ENCODE data around the gene CCDC40. TPM values are rescaled to one million over a fixed set of nuclear protein-coding genes. Genes with fewer than 3 reads are reported as not detected.

Gene CCDC40, protein sequence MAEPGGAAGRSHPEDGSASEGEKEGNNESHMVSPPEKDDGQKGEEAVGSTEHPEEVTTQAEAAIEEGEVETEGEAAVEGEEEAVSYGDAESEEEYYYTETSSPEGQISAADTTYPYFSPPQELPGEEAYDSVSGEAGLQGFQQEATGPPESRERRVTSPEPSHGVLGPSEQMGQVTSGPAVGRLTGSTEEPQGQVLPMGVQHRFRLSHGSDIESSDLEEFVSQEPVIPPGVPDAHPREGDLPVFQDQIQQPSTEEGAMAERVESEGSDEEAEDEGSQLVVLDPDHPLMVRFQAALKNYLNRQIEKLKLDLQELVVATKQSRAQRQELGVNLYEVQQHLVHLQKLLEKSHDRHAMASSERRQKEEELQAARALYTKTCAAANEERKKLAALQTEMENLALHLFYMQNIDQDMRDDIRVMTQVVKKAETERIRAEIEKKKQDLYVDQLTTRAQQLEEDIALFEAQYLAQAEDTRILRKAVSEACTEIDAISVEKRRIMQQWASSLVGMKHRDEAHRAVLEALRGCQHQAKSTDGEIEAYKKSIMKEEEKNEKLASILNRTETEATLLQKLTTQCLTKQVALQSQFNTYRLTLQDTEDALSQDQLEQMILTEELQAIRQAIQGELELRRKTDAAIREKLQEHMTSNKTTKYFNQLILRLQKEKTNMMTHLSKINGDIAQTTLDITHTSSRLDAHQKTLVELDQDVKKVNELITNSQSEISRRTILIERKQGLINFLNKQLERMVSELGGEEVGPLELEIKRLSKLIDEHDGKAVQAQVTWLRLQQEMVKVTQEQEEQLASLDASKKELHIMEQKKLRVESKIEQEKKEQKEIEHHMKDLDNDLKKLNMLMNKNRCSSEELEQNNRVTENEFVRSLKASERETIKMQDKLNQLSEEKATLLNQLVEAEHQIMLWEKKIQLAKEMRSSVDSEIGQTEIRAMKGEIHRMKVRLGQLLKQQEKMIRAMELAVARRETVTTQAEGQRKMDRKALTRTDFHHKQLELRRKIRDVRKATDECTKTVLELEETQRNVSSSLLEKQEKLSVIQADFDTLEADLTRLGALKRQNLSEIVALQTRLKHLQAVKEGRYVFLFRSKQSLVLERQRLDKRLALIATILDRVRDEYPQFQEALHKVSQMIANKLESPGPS
- total RNA-seq: 4.6 and 5.5 TPM in 2 replicates

DNA sequence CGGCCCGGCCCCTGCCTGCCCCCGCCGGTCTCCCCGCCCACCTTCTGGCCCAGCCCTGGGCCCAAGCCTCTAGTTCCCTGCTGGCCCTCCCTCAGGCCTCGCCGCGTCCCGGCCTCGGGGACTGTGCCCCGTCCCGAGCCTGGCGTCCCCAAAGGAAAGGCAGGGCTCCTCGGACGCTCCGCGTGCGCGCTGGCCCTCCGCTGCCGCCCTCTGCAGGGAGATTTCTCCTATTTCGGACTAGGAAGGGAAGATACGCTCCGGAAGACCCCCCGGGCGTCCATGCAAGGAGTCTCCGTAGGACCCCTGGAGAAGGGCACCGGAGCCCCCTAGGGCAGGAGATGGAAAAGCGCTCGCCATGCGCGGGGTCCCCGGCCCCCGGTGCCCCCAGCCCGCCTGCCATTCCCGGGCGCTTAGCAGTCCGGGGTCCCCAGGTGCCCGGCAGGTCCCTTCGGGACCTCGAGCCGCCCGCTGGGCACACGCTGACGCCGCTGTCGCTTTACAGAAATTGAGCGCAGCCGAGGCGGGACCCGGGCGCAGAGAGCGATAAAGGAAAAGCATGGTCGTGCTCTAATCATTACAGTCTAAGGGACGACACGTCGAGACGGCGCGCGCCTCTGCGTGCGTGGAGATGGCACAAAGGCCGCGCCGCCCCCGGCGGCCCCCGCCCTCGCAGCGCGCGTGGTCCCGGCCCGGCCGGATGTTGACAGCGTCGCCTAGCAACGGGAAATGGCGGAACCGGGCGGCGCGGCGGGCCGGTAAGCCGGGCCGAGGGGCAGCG lies at the start of gene CCDC40:
CCDC40 (plus strand) TSS at position 706 of the 778 bp plus-strand sequence; CDS start at position 727, 21 bp downstream.

DNA sequence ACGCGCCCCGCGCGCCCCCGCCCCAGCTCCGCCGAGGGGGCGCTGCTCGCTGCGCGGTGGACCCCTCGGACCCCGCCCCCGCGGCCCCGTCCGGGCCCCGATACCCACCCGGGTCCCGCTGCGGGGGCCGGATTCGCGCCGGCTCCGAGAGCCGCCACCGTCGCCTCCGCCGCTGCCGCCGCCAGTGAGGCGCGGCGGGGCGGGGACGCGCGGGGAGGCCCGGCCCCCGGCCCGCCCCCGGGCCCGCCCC lies 830 bp upstream of the CCDC40 start, which contains the start of gene TBC1D16:
TBC1D16 (minus strand) TSS at position 186 of the 250 bp plus-strand sequence. CDS start 22,325 bp downstream, outside the sequence.

DNA sequence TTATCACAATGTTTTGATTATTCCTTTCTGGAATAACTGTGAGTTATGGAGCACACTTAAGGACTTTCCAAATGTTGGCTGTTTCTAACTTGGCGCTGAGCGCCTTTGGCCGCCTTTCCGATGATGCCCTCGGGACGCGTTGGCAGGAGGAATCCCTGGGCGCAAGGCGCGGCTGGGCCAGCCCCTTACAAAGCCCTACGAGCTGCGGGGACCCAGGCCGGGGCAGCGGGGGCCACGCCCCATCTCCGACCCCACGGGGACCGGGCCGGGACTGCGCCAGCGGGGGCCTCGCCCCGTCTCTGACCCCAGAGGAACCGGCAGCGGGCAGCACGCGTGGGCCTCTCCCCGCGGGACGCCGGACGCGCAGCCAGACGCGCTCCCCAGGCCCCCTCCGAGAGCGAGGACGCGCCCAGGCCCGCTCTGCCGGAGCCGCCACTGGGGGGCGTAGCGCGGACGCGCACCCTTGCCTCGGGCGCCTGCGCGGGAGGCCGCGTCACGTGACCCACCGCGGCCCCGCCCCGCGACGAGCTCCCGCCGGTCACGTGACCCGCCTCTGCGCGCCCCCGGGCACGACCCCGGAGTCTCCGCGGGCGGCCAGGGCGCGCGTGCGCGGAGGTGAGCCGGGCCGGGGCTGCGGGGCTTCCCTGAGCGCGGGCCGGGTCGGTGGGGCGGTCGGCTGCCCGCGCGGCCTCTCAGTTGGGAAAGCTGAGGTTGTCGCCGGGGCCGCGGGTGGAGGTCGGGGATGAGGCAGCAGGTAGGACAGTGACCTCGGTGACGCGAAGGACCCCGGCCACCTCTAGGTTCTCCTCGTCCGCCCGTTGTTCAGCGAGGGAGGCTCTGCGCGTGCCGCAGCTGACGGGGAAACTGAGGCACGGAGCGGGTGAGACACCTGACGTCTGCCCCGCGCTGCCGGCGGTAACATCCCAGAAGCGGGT lies 64.8 kb downstream of the CCDC40 start, which contains the start of gene GAA:
GAA (plus strand) TSS at position 571 of the 935 bp plus-strand sequence. CDS start 3,006 bp downstream, outside the sequence.

DNA sequence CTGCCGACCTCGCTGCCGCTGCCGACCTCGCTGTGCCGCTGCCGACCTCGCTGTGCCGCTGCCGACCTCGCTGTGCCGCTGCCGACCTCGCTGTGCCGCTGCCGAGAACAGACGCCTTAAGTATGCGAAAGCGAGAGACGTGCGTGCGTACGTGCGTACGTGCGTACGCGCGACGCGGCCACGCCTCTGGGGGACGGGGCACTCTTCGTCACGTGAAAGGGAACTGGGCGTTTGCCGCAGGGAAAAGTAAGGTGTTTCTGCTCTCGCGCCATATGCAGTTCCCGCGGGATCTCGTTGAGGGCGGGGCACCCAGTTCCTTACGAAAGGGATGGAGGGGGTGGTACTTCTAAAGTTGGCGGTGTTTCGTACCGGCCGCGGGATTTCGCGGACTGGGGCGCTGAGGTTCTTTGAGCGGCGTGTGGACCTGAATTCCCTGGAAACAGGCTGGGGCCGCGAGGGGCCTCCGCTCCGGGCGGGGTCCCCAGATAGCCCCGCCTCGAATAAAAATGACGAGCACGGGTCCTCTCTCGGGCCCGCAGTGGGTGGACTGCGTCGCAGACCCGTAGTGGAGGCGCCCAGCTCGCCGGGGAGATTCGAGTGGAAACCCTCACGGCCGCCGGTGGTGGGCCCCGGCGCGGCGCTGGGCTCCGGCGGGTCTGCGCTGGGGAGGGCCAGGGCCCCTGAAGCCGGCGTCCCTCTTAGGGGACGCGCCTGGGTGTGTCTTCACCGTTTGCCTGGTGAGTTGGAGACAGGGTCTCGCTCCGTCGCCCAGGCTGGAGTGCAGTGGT lies 110.8 kb downstream of the CCDC40 start, which contains the start of gene EIF4A3:
EIF4A3 (minus strand) TSS at position 94 of the 788 bp plus-strand sequence. CDS start 167 bp downstream, outside the sequence.

Small RNA genes lying within 50 kb of the gene (small RNA-seq; reads per million reads assigned to genes)
- not detected for gene AC087741.2
- not detected for gene MIR1268B

Other genes with a start within 250 kb of the CCDC40 start
- 2.7 and 5.7 TPM in 2 replicates for gene CBX8, start 239.6 kb upstream of the CCDC40 start, total RNA-seq
- 15.3 and 15.4 TPM in 2 replicates for gene CBX4, start 197.2 kb upstream of the CCDC40 start, total RNA-seq
- gene TBC1D16, start 770 bp upstream of the CCDC40 start, total RNA-seq: 20.9 and 21.6 TPM in 2 replicates
- gene GAA, start 64.9 kb downstream of the CCDC40 start, total RNA-seq: 56.4 and 76.2 TPM in 2 replicates
- 82.1 and 97.2 TPM in 2 replicates for gene EIF4A3, start 110.5 kb downstream of the CCDC40 start, total RNA-seq
- 5.7 and 19.6 TPM in 2 replicates for gene CARD14, start 133.4 kb downstream of the CCDC40 start, total RNA-seq
- gene SGSH, start 183.7 kb downstream of the CCDC40 start, total RNA-seq: 15.9 and 23.9 TPM in 2 replicates
- gene SLC26A11, start 183.8 kb downstream of the CCDC40 start, total RNA-seq: 10.7 and 18.5 TPM in 2 replicates
- gene RNF213, start 224.2 kb downstream of the CCDC40 start, total RNA-seq: 69.5 and 79.7 TPM in 2 replicates

Data from placental epithelial cell (primary cell).